GM21515 (cell line): ENCODE results near the gene CHDH.

Experiments used
- ATAC-seq: cut with Tn5 transposase; IDR thresholded peaks from one replicate; pipeline ENCODE4 v1.9.1; 2021; ENCODE audit not compliant: unreplicated experiment

The CHDH gene

GRCh38 chr3:53824795-53825194 is 21.4 kb downstream of the CHDH start:
- ATAC-seq = no peak

GRCh38 chr3:53823956-53824657 is 22.1 kb downstream of the CHDH start:
- no peak for ATAC-seq

- no peak for ATAC-seq
Measured at GRCh38 chr3:53823026-53823955, 22.9 kb downstream of the CHDH start.

- ATAC-seq = no peak
Measured at GRCh38 chr3:53822331-53822741, 23.9 kb downstream of the CHDH start.

- ATAC-seq = peak; percentile 52
Measured at GRCh38 chr3:53821631-53822121, 24.5 kb downstream of the CHDH start.

GRCh38 chr3:53820756-53821580 is 25.3 kb downstream of the CHDH start:
- no peak for ATAC-seq

GRCh38 chr3:53820084-53820483 is 26.1 kb downstream of the CHDH start:
- no peak for ATAC-seq

GRCh38 chr3:53819163-53819868 is 26.9 kb downstream of the CHDH start:
- ATAC-seq = no peak

- ATAC-seq = no peak
Measured at GRCh38 chr3:53818221-53819162, 27.7 kb downstream of the CHDH start.

- no peak for ATAC-seq
Measured at GRCh38 chr3:53817809-53818208, 28.4 kb downstream of the CHDH start.

- ATAC-seq = no peak
Measured at GRCh38 chr3:53817211-53817610, 29.0 kb downstream of the CHDH start.

- no peak for ATAC-seq
Measured at GRCh38 chr3:53816425-53816824, 29.8 kb downstream of the CHDH start.

- ATAC-seq = no peak
Measured at GRCh38 chr3:53815651-53816050, 30.6 kb downstream of the CHDH start.

GRCh38 chr3:53815067-53815466 is 31.2 kb downstream of the CHDH start:
- no peak for ATAC-seq

GRCh38 chr3:53813876-53814275 is 32.3 kb downstream of the CHDH start:
- no peak for ATAC-seq

GRCh38 chr3:53813229-53813628 is 33.0 kb downstream of the CHDH start:
- ATAC-seq = no peak

- ATAC-seq = no peak
Measured at GRCh38 chr3:53812434-53812833, 33.8 kb downstream of the CHDH start.

GRCh38 chr3:53811143-53811927 is 34.9 kb downstream of the CHDH start:
- ATAC-seq = no peak
